Mucosa of rectum (tissue), 2 donors: ENCODE data around the gene CDYL.
A peak's percentile ranks its signal among the peaks of the same experiment; 100 is the strongest.

Source experiments
- H3K27ac ChIP-seq, 2 donors: one replicate each; pipeline ENCODE4 v1.7.0; 2013; ENCODE audit warnings: inconsistent platforms in 2 of 2, low read depth in 2 of 2, low read length in 2 of 2
- H3K27me3 ChIP-seq, 2 donors: one replicate each; pipeline ENCODE4 v1.7.0; 2013; ENCODE audit warnings: low read length in 2 of 2; ENCODE audit not compliant: control insufficient read depth in 2 of 2, insufficient read depth in 2 of 2
- H3K36me3 ChIP-seq, 2 donors: one replicate each; pipeline ENCODE4 v1.7.0; 2013; ENCODE audit warnings: low read length in 2 of 2; ENCODE audit not compliant: control insufficient read depth in 2 of 2, insufficient read depth in 2 of 2
- H3K4me1 ChIP-seq, 2 donors: one replicate each; pipeline ENCODE4 v1.7.0; 2013; ENCODE audit warnings: low read length in 2 of 2, mild to moderate bottlenecking in 1 of 2; ENCODE audit not compliant: control insufficient read depth in 2 of 2, insufficient read depth in 2 of 2
- H3K4me3 ChIP-seq, 2 donors: one replicate each; pipeline ENCODE4 v1.7.0; 2013; ENCODE audit warnings: low read length in 2 of 2
- H3K9ac ChIP-seq, 2 donors: one replicate each; pipeline ENCODE4 v1.7.0; 2013; ENCODE audit warnings: low read length in 2 of 2, low read depth in 1 of 2, mild to moderate bottlenecking in 1 of 2
- H3K9me3 ChIP-seq, 2 donors: one replicate each; pipeline ENCODE4 v1.7.0; 2013; ENCODE audit warnings: low read length in 2 of 2; ENCODE audit not compliant: control insufficient read depth in 2 of 2
- donor health status: healthy.
- donor health status: Normal muscosa, but diverticular disease.

The CDYL gene

DNA sequence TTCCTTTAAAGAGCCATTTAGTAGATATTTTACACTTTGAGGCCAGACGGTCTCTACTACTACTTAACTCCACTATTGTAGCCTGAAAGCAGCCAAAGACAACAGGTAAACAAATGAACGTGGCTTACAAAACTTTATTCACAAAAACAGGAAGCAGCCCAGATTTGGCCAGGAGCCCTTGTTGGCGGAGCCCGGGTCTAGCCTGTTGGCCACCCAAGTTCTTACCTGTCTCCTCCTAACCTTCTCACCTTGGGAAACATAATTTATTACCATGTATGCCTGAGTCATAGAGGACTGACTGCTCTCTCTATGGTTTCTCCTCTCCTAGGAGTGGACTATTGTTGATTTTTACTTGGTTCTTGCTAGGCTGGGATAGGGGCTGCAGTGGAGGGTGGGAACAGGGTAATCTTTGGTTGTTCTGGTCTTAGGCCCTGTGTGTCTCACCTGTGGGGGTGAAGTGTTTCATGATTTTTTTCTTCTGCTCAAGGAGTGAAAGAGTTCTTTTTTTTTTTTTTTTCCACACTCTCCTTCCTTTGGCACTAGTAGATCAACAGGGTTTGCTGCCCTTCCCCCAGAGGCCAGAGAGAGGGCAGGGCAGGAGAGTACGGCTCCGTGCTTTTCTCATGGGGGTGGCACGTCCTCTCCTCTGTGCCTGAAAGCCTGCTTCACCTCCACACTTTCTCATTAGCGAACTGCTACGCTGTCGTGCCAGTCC is 137.7 kb downstream of the CDYL start:
- H3K36me3 ChIP-seq, result peaks cover 0 to 5% of the 10 kb centered on the region in 2 donors
- peak overlapping the region; percentile 6 to 49 for H3K27ac ChIP-seq
- H3K4me1 ChIP-seq, result peaks cover 18 to 30% of the 10 kb centered on the region in 2 donors
- no peak overlapping the region for H3K9ac ChIP-seq
- no peaks in the 10 kb centered on the region for H3K9me3 ChIP-seq
- H3K4me3 ChIP-seq, result no peak overlapping the region
- no peaks in the 10 kb centered on the region for H3K27me3 ChIP-seq

DNA sequence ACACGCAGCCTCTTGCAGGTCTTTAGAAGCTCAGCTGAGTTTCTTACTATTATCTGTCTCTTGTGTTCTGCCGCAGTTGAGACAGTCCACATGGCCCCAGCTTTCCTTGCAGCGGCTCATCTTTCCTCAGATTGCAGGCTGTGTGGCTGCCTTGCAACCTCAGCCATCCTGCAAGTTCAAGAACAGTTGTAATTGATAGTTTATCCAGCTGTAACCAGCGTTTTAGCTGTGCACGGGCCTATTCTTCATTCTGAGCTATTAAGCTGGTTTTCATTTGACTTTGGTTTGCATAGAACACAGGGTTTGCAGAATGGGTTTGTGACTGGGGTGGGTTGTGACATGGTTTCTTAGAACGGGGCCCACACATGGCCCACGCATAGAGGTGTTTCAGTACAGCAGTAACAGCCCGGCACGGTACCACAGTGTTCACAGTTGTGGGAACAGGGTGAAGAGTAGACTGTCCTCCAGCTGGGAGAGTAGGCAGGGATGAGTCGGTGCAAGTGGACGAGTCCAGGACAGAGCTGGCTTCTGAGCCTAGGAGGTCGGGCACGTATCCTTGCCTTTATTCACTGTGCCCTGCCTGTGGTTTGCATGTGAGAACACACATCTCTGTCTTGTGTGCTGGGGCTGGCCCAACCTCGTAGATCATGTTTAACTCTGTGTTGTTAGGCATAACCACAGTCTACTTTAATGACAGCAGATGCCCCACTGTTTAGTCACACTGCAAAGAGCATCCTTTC is 138.4 kb downstream of the CDYL start:
- H3K36me3 ChIP-seq, result peaks cover 0 to 5% of the 10 kb centered on the region in 2 donors
- no peaks in the 10 kb centered on the region for H3K9me3 ChIP-seq
- H3K27me3 ChIP-seq, result no peaks in the 10 kb centered on the region
- no peak overlapping the region for H3K9ac ChIP-seq
- peak overlapping the region in 1 of 2 donors; percentile 6 for H3K27ac ChIP-seq
- H3K4me1 ChIP-seq, result peaks cover 15 to 24% of the 10 kb centered on the region in 2 donors
- H3K4me3 ChIP-seq, result no peak overlapping the region

DNA sequence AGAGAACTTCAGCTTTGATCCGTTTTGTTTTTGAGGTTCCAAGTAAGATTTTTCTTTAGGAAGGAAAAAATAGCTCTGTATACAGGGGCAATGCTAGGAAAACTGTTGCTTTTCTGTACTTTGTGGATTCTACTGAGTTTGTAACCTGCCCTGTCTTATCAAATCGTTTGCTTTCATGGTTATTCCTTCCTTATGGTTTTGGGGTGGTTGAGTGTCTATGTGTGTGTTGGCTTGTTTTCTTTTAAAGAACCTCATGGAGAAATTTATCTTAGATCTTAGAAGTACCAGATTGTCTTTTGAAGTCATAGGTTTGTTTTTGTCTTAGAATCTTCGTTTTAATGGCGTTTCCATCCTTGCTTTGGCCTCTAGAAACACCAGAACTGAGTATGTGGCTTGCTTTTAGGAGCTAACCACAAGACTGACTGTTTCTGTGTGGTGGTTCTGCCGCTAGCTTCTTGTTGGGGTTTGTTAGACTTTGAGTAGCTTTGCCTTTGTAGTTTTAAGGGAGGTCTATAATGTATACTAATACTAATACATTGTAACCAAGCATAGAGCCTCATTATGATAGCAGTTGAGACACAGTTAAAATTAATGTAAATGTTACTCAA is 140.9 kb downstream of the CDYL start:
- H3K4me3 ChIP-seq, result no peak overlapping the region
- no peaks in the 10 kb centered on the region for H3K9me3 ChIP-seq
- no peaks in the 10 kb centered on the region for H3K27me3 ChIP-seq
- no peak overlapping the region for H3K27ac ChIP-seq
- H3K36me3 ChIP-seq, result peaks cover 0 to 3% of the 10 kb centered on the region in 2 donors
- H3K4me1 ChIP-seq, result peaks cover 4 to 13% of the 10 kb centered on the region in 2 donors
- no peak overlapping the region for H3K9ac ChIP-seq

DNA sequence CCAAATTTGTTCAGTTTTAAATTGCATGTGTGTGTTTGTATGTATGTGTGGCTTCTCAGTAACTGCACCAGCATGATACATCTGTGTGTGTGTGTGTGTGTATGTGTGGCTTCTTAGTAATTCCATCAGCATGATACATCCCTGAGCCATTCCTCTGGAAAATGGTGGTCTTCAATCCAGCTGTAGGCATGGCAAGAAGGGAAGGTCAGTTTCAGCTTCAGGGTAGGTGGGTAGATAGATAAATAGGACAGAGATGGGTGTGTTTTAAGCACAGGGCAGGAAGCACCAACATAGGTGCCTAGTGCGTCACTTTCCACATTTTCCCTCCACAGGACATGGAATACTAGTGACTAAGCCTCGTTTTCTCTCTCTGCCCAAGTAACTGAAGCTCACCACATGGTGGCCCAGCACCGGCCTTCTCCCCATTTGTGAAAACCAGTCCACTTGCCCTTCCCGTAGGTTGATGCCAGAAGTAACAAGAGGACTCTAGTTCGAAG is 144.8 kb downstream of the CDYL start:
- Histone ChIP-seq H3K27me3 (no peaks in the 10 kb centered on the region), H3K4me3 (no peak overlapping the region), H3K27ac (no peak overlapping the region), H3K4me1 (no peaks in the 10 kb centered on the region), H3K9ac (no peak overlapping the region), H3K9me3 (no peaks in the 10 kb centered on the region), H3K36me3 (no peaks in the 10 kb centered on the region)

DNA sequence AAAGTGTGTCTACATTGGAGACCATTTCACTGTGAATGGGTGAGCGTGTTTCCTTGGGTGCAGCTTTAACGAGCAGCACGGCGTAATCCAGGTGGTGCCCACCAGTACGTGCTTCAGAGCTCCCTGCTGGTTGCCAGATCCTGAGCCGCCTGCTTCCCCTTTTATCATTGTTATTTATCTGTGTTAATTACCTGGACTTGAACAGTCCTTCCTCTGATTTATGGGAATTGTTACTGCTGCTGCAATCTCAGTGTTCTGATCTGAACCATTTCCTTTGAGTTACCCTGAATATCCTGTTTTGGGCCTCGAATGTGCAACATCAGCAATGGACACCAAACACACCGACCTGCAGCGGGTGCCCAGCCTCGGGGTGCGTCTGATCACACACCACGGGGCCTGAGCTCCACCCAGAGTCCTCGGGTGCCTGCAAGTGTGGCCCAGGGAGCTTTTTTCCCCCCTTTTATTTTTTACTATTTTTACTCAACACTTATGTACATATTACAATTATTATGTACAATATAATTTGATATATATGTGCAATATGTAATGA is 146.4 kb downstream of the CDYL start:
- Histone ChIP-seq H3K4me3 (no peak overlapping the region), H3K36me3 (no peaks in the 10 kb centered on the region), H3K9ac (no peak overlapping the region), H3K27ac (no peak overlapping the region), H3K27me3 (no peaks in the 10 kb centered on the region), H3K9me3 (no peaks in the 10 kb centered on the region), H3K4me1 (no peaks in the 10 kb centered on the region)

DNA sequence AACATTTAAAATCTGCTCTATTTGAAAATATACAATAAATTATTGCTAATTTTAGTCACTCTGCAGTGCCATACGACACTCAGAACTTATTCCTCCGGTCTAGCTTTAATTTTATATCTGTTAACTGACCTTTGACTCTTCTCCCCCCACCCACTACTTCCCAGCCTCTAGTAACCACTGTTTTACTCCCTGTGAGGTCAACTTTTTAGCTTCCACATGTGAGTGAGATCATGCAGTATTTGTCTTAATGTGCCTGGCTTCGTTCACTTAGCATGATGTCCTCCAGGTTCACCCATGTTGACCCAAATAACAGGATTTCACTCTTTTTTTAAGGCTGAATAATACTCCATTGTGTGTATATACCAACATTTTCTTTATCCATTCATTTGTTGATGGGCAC is 146.9 kb downstream of the CDYL start:
- no peak overlapping the region for H3K9ac ChIP-seq
- H3K27me3 ChIP-seq, result no peaks in the 10 kb centered on the region
- H3K36me3 ChIP-seq, result no peaks in the 10 kb centered on the region
- no peak overlapping the region for H3K27ac ChIP-seq
- no peaks in the 10 kb centered on the region for H3K4me1 ChIP-seq
- H3K4me3 ChIP-seq, result no peak overlapping the region
- H3K9me3 ChIP-seq, result no peaks in the 10 kb centered on the region

DNA sequence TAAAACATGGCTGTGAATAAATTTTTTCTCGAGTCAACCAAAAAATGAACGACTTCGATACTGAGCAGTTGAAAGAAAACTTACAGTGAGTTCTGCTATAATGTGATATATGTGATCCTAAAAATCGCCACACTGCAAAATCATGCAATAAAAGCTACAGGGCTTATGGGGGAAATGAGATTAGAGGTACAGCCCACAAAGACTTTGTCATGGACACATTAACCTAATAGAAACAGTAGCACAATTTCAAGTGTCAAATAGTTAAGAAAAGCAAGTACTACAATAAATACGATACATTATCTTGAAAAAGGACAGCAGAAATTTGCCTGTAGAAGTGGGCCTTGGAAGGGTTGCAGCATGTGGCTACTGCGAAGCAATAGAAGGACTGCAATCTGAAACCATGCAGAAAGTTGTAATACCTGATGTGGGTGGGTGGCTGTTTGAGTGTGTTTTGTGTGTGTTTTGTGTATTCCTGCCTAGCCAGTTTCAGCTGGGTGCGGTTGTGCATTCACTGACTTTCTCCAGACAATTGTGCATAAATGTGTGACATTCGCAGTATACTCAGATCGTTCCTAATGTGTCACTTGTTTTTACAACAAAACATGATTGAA is 148.6 kb downstream of the CDYL start:
- Histone ChIP-seq H3K9ac (no peak overlapping the region), H3K27me3 (no peaks in the 10 kb centered on the region), H3K27ac (no peak overlapping the region)

DNA sequence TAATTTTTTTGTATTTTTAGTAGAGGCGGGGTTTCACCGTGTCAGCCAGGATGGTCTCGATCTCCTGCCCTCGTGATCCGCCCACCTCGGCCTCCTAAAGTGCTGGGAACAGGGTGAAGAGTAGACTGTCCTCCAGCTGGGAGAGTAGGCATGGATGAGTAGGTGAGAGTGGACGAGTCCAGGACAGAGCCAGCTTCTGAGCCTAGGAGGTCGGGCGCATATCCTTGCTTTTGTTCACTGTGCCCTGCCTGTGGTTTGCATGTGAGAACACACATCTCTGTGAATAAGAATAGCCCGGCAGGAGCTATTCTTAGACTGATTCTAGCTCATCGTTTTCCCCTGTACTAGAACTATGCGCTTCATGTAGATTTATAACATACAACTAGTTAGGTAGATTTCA is 149.4 kb downstream of the CDYL start:
- no peaks in the 10 kb centered on the region for H3K36me3 ChIP-seq
- H3K9ac ChIP-seq, result no peak overlapping the region
- peaks cover 0 to 7% of the 10 kb centered on the region in 2 donors for H3K4me1 ChIP-seq
- no peak overlapping the region for H3K27ac ChIP-seq
- H3K4me3 ChIP-seq, result no peak overlapping the region
- H3K9me3 ChIP-seq, result no peaks in the 10 kb centered on the region
- H3K27me3 ChIP-seq, result no peaks in the 10 kb centered on the region

More for the DNA sequence above, 148.6 kb downstream of the CDYL start:
- Histone ChIP-seq H3K4me1 (no peaks in the 10 kb centered on the region), H3K4me3 (no peak overlapping the region), H3K9me3 (no peaks in the 10 kb centered on the region), H3K36me3 (no peaks in the 10 kb centered on the region)

DNA sequence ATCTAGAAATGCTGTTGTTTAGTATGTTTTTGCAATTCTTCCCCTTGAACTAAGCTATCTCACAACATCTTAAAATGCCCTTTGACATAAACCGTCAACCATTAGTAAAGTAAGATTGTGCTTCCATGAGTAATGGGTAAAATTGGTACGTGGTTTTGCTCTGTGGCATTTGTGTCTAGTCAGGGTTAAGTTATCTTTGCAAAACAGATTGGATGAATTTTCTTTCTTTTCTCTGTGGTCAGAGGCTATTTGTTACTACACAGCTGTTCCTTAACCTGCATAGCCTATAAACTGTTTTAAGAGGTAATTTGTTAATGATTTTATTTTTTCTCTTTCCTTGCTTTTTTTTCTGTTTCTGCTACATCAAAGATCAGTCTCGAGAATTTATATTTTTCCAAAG is 152.2 kb downstream of the CDYL start:
- H3K36me3 ChIP-seq, result no peaks in the 10 kb centered on the region
- no peaks in the 10 kb centered on the region for H3K9me3 ChIP-seq
- H3K4me3 ChIP-seq, result no peak overlapping the region
- no peak overlapping the region for H3K27ac ChIP-seq
- H3K9ac ChIP-seq, result no peak overlapping the region
- peaks cover 18 to 29% of the 10 kb centered on the region in 2 donors for H3K4me1 ChIP-seq
- no peaks in the 10 kb centered on the region for H3K27me3 ChIP-seq
